Hematopoietic multipotent progenitor cell (in vitro differentiated cells): ENCODE measurements around the gene HS6ST2. TPM values are rescaled to one million over a fixed set of nuclear protein-coding genes. Genes with fewer than 3 reads are reported as not detected.
"Not testable (repeated sequence)": the region's sequence is repeated elsewhere in the genome, so short reads cannot be mapped to it uniquely, and the experiment has no call there.

Experiments used
- DNase-seq, 3 donors: peaks; one replicate each; pipeline ENCODE4 v3.0.0-alpha.2; 2011 to 2015; ENCODE audit warnings: low read depth in 2 of 3, low spot score in 2 of 3
- total RNA-seq: library from RNA; depleted of rRNA; stranded (reverse); fragments of >200 nt; gene quantifications from one replicate; pipeline ENCODE4 v1.2.3, GENCODE V29; 2012

HS6ST2 gene
- total RNA-seq, 1 donor, result under 0.01 TPM

DNA sequence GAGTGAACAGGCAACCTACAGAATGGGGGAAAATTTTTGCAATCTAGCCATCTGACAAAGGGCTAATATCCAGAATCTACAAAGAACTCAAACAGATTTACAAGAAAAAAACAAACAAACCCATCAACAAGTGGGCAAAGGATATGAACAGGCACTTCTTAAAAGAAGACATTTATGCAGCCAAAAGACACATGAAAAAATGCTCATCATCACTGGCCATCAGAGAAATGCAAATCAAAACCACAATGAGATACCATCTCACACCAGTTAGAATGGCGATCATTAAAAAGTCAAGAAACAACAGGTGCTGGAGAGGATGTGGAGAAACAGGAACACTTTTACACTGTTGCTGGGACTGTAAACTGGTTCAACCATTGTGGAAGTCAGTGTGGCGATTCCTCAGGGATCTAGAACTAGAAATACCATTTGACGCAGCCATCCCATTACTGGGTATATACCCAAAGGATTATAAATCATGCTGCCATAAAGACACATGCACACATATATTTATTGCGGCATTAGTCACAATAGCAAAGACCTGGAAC is 13.3 kb downstream of the HS6ST2 start:
- DNase-seq, result not testable (repeated sequence)

DNA sequence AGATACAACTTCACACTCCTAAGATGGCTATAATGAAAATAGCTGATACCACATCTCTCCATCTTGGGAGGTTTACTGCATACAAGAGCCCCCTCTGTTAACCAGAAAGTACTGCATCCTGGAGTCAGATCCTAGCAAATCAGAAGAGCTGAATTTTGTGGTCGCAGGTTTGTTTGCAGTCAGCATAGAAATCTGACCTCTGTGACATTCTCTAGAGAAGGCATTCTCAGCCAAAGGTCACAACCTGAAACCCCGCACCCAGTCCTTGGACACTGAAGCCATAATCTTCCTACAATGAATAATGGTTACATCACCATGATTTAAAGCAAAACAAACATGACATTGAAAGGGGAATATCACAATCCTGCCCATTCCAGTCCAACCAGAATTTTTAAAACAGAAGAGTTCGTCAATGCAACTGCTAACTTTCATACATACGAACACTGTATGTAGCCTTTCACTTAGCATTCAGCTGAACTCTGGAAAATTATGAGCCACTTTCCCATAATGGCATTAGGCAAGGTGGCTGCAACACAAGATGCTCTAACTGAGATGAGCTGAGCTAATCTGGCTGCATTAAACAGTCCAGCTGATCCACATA is 17.6 kb downstream of the HS6ST2 start:
- no peak for DNase-seq

DNA sequence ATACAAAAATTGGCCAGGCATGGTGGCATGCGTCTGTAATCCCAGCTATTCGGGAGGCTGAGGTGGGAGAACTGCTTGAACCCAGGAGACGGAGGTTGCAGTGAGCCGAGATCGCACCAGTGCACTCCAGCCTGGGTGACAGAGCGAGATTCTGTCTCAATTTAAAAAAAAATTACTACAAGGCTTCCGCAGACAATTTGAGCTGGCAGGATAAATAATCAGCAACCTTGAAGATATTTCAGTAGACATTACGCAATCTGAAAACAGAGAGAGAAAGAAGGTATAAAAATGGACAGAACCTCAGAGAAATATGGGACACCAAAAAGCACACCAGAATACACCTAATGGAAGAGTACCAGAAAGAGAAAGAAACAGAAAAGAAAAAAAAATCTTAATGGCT is 25.3 kb downstream of the HS6ST2 start:
- no peak for DNase-seq

DNA sequence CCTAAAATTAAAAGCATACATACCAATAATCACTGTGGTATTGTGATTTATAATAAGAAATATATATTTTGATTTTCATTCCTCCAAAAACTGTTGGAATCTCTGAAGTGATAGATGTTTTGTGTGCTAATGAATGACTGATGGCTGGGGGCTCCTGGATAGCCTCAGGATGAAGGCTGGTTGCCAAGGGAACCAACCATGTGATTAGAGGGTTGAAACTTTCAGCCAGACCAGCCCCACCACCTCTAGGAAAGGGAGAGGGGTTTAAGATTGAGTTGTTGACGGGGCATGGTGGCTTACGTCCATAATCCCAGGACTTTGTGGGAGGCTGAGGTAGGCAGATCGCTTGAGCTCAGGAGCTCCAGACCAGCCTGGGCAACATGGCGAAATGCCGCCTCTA is 34.0 kb downstream of the HS6ST2 start:
- no peak for DNase-seq

DNA sequence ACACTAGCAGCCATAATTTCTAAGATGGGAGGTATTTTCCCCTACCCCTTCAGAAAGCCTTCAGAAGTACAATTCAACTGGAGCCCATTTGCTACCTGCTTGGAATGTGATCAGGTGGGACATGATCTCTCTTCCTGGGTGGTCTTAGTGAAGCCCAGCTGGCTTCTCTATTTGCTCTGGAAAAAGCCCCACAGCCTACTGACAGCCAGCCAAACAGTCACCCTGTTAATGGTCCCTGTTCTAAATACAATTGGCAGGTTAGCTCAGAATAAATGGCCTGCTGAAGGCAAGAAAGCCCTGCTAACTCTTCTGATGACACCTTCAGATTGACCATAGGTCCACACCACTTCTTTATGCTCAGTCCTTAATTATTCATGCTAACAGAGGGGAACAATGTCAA is 39.9 kb downstream of the HS6ST2 start:
- no peak for DNase-seq

DNA sequence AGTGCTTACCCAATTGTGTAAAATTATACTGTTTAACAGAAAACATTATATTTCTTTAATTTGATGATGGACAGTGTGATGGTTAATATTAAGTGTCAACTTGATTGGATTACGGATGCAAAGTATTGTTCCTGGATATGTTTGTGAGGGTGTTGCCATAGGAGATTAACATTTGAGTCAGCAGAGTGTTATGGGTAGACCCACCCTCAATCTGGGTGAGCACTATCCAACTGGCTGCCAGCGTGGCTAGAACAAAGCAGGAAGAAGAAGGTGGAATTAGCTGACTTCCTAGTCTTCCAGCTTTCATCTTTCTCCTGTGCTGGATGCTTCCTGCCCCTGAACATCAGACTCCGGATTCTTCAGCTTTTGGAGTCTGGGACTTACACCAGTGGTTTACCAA is 42.1 kb downstream of the HS6ST2 start:
- no peak for DNase-seq

DNA sequence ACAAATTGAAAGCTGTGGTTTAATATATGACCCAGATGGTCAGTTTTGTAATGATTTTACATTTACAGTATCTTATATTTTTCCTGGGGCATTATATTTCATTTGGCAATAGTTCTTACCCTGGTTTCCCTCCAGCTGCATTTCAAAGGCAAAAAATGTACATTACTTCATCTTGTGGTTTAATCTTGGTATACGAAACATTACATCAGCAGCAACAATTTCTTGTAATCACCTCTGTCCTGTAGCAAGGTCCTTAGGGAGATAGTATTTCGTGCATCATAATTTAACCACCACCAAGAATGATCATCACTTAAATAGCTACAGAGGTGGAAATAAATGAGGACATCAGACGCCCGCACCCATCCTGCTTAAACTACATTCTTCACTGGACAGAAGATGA is 48.8 kb downstream of the HS6ST2 start:
- no peak for DNase-seq

DNA sequence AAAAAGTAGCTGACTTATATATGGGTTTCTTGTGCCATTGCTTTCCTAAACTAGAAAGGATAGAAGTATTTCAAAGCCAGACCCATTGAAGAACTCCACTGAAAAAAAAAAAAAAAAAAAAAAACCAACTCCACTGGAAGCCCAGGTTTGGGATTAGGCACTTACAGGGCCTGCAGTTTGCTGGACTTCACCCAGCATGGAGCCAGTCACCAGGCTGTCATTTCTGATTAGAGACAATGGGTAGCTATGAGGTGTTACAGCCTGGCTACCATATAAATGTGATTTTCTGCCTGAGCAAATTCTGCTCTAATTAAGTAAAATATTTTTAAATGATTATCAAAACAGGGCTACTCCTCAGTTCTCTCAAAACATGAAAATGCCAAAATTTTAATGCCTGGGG is 49.5 kb downstream of the HS6ST2 start:
- no peak for DNase-seq

DNA sequence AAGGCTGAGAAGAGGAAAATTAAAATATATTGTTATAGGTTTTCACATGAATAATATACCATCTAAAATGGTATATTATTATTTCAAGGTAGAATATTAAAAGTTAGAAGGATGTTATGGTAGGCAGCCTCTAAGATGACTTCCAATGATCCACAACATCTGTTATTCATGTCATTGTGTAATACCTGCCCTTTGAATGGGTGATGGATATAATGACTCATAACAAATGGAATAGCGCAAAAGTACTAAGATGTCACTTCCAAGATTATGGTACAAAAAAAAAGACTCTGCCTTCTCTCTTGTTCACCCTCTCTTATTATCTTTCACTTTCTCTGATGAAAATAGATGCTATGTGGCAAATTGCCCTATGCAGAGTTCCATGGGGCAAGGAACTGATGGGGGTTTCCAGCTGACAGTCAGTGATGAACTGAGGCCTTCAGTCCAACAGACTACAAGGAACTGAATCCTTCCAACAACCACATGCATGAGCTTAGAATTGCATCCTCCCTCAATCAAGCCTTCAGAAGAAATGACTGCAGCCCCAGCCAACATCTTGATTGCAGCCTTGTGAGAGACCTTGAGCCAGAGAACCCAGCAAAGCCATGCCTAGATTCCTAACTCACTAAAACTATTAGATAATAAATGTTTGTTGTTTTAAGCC is 57.7 kb downstream of the HS6ST2 start:
- DNase-seq, result no peak

DNA sequence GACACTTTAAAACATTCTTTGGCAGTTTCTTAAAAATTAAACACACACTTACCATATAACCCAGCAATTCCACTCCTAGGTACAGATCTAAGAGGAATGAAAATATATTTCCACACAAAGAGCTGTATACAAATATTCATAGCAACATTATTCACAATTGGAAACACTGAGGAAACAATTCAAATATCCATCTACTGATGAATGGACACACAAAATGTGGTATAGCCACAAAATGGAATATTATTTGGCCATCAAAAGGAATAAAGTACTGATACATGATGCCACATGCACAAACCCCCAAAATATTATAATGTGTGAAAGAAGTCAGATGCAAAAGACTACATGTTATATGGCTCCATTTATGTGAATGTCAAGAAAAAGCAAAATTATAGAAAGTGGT is 70.9 kb downstream of the HS6ST2 start:
- no peak for DNase-seq

DNA sequence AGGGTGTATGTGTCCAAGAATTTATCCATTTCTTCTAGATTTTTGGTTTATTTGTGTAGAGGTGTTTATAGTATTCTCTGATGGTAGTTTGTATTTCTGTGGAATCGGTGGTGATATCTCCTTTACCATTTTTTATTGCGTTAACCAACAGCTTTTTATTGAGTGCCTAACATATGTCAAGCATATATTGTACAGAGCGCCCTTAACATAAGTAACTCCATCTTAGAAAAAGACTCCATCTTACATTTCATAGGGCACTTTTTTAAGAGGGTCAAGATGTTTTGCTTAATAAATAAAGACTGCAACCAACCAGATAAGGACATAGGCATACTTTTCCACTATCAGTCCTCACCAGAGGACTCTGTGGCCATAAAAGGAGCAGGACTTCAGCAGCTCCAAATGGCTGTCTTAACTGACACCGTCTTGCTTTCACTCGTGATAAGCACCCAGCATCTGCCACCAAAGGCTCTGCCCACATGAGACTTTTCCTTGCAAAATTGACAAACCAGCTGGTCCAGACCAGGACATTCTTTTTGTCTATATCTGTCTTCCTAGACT is 75.0 kb downstream of the HS6ST2 start:
- DNase-seq, result no peak

DNA sequence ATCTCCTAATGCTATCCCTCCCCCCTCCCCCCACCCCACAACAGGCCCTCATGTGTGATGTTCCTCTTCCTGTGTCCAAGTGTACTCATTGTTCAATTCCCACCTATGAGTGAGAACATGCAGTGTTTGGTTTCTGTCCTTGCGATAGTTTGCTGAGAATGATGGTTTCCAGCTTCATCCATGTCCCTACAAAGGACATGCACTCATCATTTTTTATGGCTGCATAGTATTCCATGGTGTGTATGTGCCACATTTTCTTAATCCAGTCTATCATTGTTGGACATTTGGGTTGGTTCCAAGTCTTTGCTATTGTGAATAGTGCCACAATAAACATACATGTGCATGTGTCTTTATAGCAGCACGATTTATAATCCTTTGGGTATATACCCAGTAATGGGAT is 77.7 kb downstream of the HS6ST2 start:
- DNase-seq, result not testable (repeated sequence)

DNA sequence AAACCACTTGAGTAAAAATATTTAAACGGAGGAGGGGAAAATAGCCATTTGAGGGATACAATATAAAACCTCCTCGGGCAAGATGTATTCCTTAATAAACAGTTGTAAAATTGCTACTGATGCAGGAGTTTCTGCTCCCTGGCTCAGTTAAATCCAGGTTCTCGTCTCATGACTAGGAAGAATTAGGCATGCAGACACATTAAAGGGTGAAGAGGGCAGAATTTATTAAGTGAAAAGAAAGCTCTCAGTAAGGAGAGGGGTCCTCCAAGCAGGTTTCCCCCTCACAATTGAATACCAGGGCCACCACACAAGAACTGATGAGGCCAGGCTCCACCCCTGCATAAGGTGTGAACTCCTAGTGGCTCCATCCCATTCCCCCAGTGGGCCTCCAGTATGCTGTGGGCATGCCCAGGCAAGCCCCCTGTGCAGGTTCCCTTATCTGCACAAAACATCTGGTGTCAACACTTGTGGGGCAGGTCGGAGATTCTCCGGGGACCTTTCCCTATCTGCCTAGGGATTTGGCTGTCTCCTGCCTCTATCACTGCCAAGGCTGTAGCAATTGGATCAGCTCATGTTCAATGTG is 80.4 kb downstream of the HS6ST2 start:
- DNase-seq, result no peak

DNA sequence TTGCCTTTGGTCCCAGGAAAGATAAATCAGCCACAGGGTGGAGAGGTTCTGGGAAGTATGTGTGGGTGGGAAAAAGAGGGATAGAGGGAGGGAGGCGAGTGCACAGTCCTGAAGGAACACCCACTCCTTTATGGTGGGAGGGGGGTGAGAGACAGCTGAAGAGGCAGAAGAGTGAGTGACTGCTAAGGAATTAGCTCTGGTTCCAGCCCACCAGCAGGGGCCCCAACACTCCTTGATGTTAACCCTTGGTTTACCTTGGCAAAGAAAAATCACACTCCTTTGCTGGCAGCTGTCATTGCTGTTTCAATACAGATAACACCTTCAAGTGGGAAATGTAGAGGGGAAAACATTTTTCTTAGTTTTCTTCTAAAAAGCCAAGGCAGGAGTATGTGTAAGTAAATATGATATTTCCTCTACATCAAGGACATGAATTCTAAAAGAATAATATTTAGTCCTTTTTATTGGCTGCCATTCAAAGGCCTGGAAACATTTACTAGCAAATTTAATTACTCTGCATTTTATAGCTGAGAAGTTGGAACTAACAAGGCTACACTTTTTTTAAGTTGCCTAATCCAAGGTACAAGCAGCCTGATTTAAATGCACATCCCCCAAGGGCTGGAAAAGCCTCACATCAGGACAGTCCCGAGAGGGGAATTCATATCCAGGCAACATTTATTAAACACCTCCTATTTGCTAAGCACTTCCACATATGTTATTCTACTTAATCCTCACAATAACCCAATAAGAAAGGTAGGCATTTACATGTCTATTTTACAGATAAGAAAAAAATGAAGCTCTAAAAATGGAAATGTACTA is 81.7 kb downstream of the HS6ST2 start:
- DNase-seq, result no peak

DNA sequence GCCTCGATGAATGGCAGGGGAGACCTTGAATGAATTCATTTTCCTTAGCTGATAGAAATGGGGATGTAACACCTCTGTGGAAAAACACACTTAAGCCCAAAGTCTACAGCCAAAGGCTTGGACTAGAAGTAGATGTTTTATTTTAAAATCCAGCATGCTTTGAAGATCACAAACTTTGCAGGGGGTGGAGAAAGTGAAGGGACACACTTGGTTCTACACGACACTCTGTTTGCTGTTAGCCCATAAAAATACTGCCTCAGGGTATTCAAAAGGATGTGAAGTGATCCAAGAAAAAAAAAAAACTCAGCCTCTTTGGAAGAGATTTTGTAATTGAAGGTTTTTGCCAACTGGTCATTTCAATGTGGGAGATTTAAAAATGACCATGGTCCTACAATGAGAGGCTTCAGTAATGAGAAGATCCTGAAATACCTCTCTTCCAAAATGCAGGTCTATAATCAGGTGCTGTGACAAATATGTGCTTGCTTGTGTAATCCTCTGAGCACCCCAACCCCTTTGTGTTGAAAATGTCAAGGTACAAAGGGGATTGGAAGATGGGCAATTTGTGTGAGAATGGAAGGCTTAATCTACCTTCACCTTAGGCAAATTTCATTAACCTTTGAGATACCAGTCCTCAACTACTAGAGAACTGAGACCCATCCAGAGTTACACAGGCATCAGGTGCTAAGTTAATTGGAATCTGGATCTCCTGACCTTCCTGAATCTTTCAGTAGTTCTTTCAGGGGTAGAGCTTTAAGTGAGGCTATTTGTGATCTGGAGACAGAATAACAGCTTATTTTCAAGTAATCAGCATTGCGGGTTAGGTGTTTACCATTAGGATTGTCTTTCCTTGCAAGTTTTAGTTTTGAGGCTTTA is 82.5 kb downstream of the HS6ST2 start:
- no peak for DNase-seq

DNA sequence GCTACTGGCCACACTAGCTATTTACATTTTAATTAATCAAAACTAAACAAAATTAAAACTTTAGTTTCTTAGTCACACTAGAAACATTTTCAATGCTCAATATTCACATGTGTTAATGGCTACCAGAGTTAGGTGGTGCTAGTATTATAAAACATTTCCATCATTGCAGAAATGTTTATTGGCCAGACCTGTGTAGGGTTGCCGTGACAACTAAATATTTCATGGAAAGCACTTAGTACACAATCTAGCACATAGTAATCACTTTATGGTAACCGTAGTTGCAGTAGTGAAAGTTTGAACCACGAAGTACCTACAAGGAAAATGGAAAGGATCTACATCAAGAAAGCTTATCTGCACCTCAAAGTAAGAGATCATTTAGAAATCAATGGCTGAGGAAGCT is 95.9 kb downstream of the HS6ST2 start:
- DNase-seq, result no peak

DNA sequence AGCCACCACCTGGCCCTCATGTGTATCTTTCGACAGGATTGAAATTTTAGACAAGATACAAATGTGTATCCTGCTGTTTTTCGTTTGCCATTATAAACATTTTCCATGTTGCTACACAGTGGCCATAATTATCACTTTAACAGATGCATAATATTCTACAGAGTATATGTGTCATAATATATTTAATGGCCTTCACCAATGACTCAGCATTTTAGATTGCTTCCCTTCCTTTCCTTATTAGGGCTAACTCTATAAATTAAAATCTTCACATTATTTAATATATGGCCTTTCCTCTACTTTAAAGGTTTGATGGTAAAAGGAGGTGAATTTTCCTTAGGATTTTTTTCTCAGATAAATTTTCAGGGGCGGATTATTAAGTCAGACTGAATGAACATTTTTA is 97.4 kb downstream of the HS6ST2 start:
- no peak for DNase-seq

DNA sequence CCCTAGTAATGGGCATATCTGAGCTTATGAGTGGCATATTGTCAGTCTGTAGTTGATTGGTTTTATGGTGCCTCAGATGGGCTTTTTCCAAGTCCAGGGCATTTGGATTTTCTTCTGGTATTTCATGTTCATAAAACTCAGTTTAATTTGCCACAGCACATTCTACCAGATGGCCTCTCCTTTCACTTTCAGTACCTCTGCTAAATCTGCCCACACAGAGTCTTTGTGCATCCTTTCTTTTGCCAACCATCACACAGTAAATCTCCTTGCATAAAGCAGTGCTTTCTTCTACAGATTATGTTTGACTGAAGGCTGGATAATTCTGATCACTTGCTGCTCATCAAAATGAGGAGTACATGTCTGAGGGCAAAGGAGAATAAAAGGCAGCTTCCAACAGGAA is 98.2 kb downstream of the HS6ST2 start:
- DNase-seq, result no peak

DNA sequence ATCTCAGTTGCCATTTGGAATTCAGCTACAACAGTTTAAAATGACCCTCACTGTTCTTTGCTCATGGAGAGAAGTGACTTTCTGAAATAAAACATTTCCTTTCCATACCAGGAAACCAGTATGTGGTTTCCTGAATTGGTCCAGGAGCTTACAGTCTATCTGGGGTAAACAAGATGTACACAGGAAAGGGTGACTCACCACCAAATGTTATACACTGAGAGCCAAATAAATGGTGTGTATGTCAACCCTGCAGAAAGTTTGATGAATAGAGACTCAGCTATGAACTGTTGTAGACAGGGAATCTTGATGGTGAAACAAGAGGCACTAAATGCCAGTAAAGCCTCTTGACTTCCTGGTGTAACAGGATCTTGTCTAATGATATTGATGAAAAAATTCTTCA is 100.4 kb downstream of the HS6ST2 start:
- DNase-seq, result no peak

DNA sequence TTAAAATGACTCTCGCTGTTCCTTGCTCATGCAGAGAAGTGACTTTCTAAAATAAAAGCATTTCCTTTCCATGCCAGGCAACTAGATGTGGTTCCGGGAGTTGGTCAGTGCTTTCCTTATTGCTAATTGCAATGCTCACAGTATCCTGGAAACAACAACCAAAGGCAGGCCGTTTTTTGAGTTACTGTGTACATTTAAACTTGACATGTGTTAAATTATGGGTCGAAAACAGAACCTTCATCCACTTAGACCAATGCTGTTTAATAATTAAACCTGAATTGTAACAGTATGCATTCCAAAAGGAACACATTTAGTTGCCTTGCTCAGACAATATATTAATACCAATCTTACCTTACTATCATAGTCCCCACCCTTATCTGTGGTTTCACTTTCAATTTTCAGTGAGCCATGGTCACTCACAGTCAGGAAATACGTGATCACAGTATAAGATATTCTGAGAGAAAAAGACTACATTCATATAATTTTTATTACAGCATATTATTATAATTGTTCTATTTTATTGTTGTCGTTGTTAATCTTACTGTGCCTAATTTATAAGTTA is 102.6 kb downstream of the HS6ST2 start:
- no peak for DNase-seq
